HG03175 (cell line): ENCODE data around the gene TKTL1.

Source experiments
- ATAC-seq: cut with Tn5 transposase; IDR thresholded peaks from one replicate; pipeline ENCODE4 v1.9.1; 2021; ENCODE audit warnings: mild to moderate bottlenecking, moderate library complexity; ENCODE audit not compliant: unreplicated experiment

TKTL1 gene

GRCh38 chrX:154308108-154308946, 12.7 kb downstream of the TKTL1 start:
- peak; percentile 42 for ATAC-seq

- no peak for ATAC-seq
These were observed 13.6 kb downstream of the TKTL1 start for GRCh38 chrX:154309041-154309775.

- ATAC-seq = no peak
These were observed 15.3 kb downstream of the TKTL1 start for GRCh38 chrX:154310616-154311536.

- ATAC-seq = no peak
These were observed 16.5 kb downstream of the TKTL1 start for GRCh38 chrX:154312116-154312515.

GRCh38 chrX:154313147-154313546, 17.6 kb downstream of the TKTL1 start:
- peak; percentile 67 for ATAC-seq

- ATAC-seq = no peak
These were observed 19.8 kb downstream of the TKTL1 start for GRCh38 chrX:154315416-154315815.

- no peak for ATAC-seq
These were observed 21.9 kb downstream of the TKTL1 start for GRCh38 chrX:154317391-154317995.

GRCh38 chrX:154320406-154320805, 24.8 kb downstream of the TKTL1 start:
- no peak for ATAC-seq

GRCh38 chrX:154321152-154321551, 25.6 kb downstream of the TKTL1 start:
- no peak for ATAC-seq

GRCh38 chrX:154321594-154321993, 26.0 kb downstream of the TKTL1 start:
- ATAC-seq = no peak

- ATAC-seq = no peak
These were observed 27.3 kb downstream of the TKTL1 start for GRCh38 chrX:154322890-154323289.

- ATAC-seq = no peak
These were observed 27.9 kb downstream of the TKTL1 start for GRCh38 chrX:154323537-154323936.

GRCh38 chrX:154325541-154325940, 29.9 kb downstream of the TKTL1 start:
- ATAC-seq = no peak

GRCh38 chrX:154327038-154327820, 31.6 kb downstream of the TKTL1 start:
- no peak for ATAC-seq

GRCh38 chrX:154328646-154329045, 33.1 kb downstream of the TKTL1 start:
- no peak for ATAC-seq

GRCh38 chrX:154329294-154329693, 33.7 kb downstream of the TKTL1 start:
- no peak for ATAC-seq

GRCh38 chrX:154332561-154332960, 37.0 kb downstream of the TKTL1 start:
- ATAC-seq = no peak

- ATAC-seq = no peak
These were observed 37.5 kb downstream of the TKTL1 start for GRCh38 chrX:154333116-154333515.

- peak; percentile 71 for ATAC-seq
These were observed 38.3 kb downstream of the TKTL1 start for GRCh38 chrX:154333837-154334271.

- no peak for ATAC-seq
These were observed 38.9 kb downstream of the TKTL1 start for GRCh38 chrX:154334496-154334895.
